GM12878 (cell line): Measurements from ENCODE around the gene CCSER2. TPM values are rescaled to one million over a fixed set of nuclear protein-coding genes. Genes with fewer than 3 reads are reported as not detected.
A peak's percentile ranks its signal among the peaks of the same experiment; 100 is the strongest.

ENCODE experiments used
- ATAC-seq: fragments of 200-7000 bp; cut with Tn5 transposase; 3 replicates; pipeline ENCODE4 v1.9.1; 2020; ENCODE audit warnings: mild to moderate bottlenecking, moderate library complexity
- BruUV-seq: library from RNA; stranded (reverse); fragments of 400-500 nt; replicated peaks from 2 replicates; lab custom pipeline; 2021; lab: Mats Ljungman, UMichigan
- CTCF ChIA-PET: fragments of 300-600 bp; sonication (Branson Sonifier 250); formaldehyde crosslinking; extraction: SDS; loops from one replicate; lab custom pipeline; 2021; ENCODE audit warnings: inconsistent platforms; lab: Yijun Ruan, JAX
- POLR2A ChIA-PET: fragments of 350-600 bp; formaldehyde crosslinking; extraction: SDS; loops from one replicate; lab custom pipeline; 2021; ENCODE audit warnings: inconsistent platforms; lab: Charles Lee
- RAD21 ChIA-PET: fragments of 300-600 bp; sonication (Branson Sonifier 250); formaldehyde crosslinking; loops from one replicate; lab custom pipeline; 2023; ENCODE audit warnings: antibody characterized with exemption; ENCODE audit not compliant: unreplicated experiment; lab: Charles Lee
- SMC1A ChIA-PET: fragments of 300-600 bp; sonication (Branson Sonifier 250); formaldehyde crosslinking; loops from one replicate; lab custom pipeline; 2023; ENCODE audit not compliant: unreplicated experiment, uncharacterized antibody; lab: Charles Lee
- DNase-seq: peaks from one replicate; pipeline ENCODE4 v3.0.0-alpha.2; 2011; ENCODE audit warnings: low read depth, low spot score
- FAIRE-seq: peaks from 3 replicates; lab custom pipeline; 2011; peaks lifted over from hg19 to GRCh38; lab: Jason Lieb, UNC
- H2AFZ ChIP-seq: 2 replicates; pipeline ENCODE4 v1.6.0; 2011; ENCODE audit warnings: low read depth, low read length, control low read depth; ENCODE audit not compliant: control insufficient read depth
- H3K27ac ChIP-seq: 2 replicates; pipeline ENCODE4 v1.5.1; 2011; ENCODE audit warnings: control low read depth; ENCODE audit not compliant: control insufficient read depth, insufficient read depth
- H3K27me3 ChIP-seq, 2 experiments: replicated peaks in 1 of 2; 2 replicates each; pipeline versions ENCODE4 v1.6.0 to v1.6.1; 2011; ENCODE audit warnings: low read length in 1 of 2; ENCODE audit not compliant: control insufficient read depth in 2 of 2, insufficient read depth in 2 of 2
- H3K36me3 ChIP-seq, 2 experiments: 2 replicates each; pipeline ENCODE4 v1.5.1; 2011; ENCODE audit warnings: low read length in 1 of 2; ENCODE audit not compliant: control insufficient read depth in 2 of 2, insufficient read depth in 2 of 2
- H3K4me1 ChIP-seq: 2 replicates; pipeline ENCODE4 v1.6.1; 2011; ENCODE audit warnings: mild to moderate bottlenecking, low read length, moderate library complexity, mixed read lengths; ENCODE audit not compliant: control insufficient read depth, insufficient read depth
- H3K4me2 ChIP-seq: 2 replicates; pipeline ENCODE4 v1.6.0; 2011; ENCODE audit warnings: control low read depth; ENCODE audit not compliant: control insufficient read depth, insufficient read depth
- H3K4me3 ChIP-seq: fragments of 200-600 bp; sonication (generic); 2 replicates; pipeline ENCODE4 v1.5.1; 2016
- H3K79me2 ChIP-seq: 2 replicates; pipeline ENCODE4 v1.6.0; 2011; ENCODE audit warnings: low read length; ENCODE audit not compliant: control insufficient read depth, insufficient read depth
- H3K9ac ChIP-seq: 2 replicates; pipeline ENCODE4 v1.8.0; 2011; ENCODE audit warnings: low read length, control low read depth, mixed read lengths; ENCODE audit not compliant: control insufficient read depth, insufficient read depth
- H3K9me3 ChIP-seq: replicated peaks from 3 replicates; pipeline ENCODE4 v1.5.1; 2011; ENCODE audit warnings: mild to moderate bottlenecking, low read length; ENCODE audit not compliant: control insufficient read depth, insufficient read depth
- H4K20me1 ChIP-seq: 2 replicates; pipeline ENCODE4 v1.6.0; 2011; ENCODE audit not compliant: control insufficient read depth, insufficient read depth
- IKZF1 ChIP-seq: fragments of 450-650 bp; conservative IDR thresholded peaks from 2 replicates; pipeline ENCODE4 v1.6.1; 2017; ENCODE audit warnings: antibody characterized with exemption, mild to moderate bottlenecking
- POLR2AphosphoS2 ChIP-seq: IDR thresholded peaks from 2 replicates; pipeline ENCODE4 v1.6.1; 2011; ENCODE audit warnings: low read depth, mild to moderate bottlenecking, low read length, improper control_type of control experiment, moderate library complexity
- RCOR1 ChIP-seq: conservative IDR thresholded peaks from 2 replicates; pipeline ENCODE4 v1.6.1; 2012; ENCODE audit warnings: low read depth, low read length, improper control_type of control experiment
- WGBS: methylation state at CpG from one replicate; pipeline ENCODE4 v1.1.6; 2016; ENCODE audit warnings: low lambda C conversion rate; ENCODE audit not compliant: insufficient replicate concordance, insufficient coverage; ENCODE audit errors: missing lambda C conversion rate; 5-methylcytosine and 5-hydroxymethylcytosine counted together
- in situ Hi-C: fragments of 300-500 bp; cut with MboI; formaldehyde crosslinking; loops from 9 replicates; pipeline ENCODE4 v1.14.3; 2018; ENCODE audit warnings: mixed read lengths
- intact Hi-C: fragments of 100-400 bp; cut with micrococcal nuclease; formaldehyde crosslinking; loops from one replicate; pipeline ENCODE4 v1.14.2; 2022; ENCODE audit not compliant: unreplicated experiment
- polyA plus RNA-seq, 11 experiments: library from polyadenylated mRNA; depleted of rRNA in 4 of 11; unstranded in 6 of 11; stranded (reverse) in 5 of 11; fragments of >200 nt; fragmentation: Nextera tagmentation in 4 of 11; fragmentation: Illumina TruSeq in 1 of 11; extraction: Ambion mirVana in 4 of 11; extraction: Trizol in 1 of 11; gene quantifications; 1 replicate in 1 of 11; 2 replicates in 10 of 11; pipeline versions ENCODE4 v1.2.1 to v1.2.3, GENCODE V29; 2011 to 2016; ENCODE audit warnings: inconsistent platforms in 2 of 11, missing spikeins in 2 of 11, low read depth in 1 of 11
- total RNA-seq, 4 experiments: library from RNA; depleted of rRNA in 3 of 4; stranded (reverse); fragments of >200 nt in 3 of 4; fragmentation: Illumina TruSeq in 1 of 4; extraction: Trizol in 1 of 4; gene quantifications; 2 replicates each; pipeline versions ENCODE4 v1.2.1 to v1.2.3, GENCODE V29; 2013 to 2021
- TF ChIP-seq, protein P1 (sequence below): fragments of 450-650 bp; formaldehyde crosslinking; IDR thresholded peaks from 2 replicates; pipeline ENCODE4 v1.4.0; 2020; ENCODE audit warnings: mild to moderate bottlenecking, moderate library complexity
- TF ChIP-seq, protein P2 (sequence below): fragments of 450-650 bp; IDR thresholded peaks from 2 replicates; pipeline ENCODE4 v1.6.1; 2017; ENCODE audit warnings: mild to moderate bottlenecking
- TF ChIP-seq, protein P3 (sequence below): IDR thresholded peaks from 2 replicates; pipeline ENCODE4 v1.6.1; 2011; ENCODE audit warnings: borderline replicate concordance, low read depth, mild to moderate bottlenecking, moderate library complexity, mixed read lengths, low read length; ENCODE audit not compliant: insufficient read depth; ENCODE audit errors: extremely low read length

The CCSER2 gene
- total and polyA plus RNA-seq, 10 of the 15 experiments (the other 5 are each of a cell fraction or from before 2014, with no cell fraction given) = 4.7 to 18.8 (median 13.2) TPM

DNA sequence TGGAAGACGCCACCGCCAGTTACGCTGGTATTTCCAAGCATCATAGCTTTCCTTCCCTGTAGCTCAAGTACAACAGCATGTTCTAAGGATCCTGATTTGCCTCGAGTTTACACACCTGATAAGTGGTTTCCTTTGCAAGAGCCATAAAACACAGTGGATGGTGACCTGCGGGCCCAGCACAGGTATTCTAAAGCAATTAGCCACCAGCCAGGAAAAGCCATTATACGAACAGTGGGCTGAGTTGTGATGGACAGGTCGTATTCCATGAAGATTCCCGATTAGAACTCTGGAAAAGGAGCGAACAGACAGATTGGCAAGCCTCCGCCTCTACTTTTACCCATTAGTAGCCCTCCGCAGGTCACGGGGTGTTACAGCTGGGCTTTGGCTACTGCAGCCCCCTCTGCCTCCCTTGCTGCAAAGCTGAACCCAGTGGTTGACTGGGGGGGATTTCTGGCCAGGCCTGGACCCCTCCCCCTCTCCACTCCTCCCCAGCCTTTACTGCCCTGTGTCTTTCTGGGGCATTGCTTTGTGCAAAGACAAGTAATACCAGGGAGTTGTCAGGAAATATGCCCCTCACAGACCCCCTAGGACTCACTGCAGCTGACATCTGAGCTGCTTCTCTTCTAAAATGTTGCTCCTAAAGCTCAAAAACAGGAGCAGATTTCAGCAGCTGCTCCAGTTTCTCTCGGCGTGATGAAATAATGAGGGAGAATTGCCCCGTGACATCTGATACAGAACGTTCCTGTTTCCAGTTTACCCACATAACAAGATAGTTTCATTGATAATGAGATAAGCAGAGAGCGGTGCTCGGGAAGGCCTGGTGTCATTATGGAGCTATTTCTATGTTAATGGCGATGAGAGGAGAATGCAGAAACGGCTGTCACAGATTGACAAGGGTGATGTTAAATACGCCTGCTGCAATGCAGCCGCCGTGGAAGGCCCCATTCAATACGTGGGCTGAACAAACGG is 214.4 kb downstream of the CCSER2 start (continued):
- no peak for TF ChIP-seq IKZF1
- TF ChIP-seq RCOR1 = no peak
- no peak for TF ChIP-seq POLR2AphosphoS2
- TF ChIP-seq, protein P1, sequence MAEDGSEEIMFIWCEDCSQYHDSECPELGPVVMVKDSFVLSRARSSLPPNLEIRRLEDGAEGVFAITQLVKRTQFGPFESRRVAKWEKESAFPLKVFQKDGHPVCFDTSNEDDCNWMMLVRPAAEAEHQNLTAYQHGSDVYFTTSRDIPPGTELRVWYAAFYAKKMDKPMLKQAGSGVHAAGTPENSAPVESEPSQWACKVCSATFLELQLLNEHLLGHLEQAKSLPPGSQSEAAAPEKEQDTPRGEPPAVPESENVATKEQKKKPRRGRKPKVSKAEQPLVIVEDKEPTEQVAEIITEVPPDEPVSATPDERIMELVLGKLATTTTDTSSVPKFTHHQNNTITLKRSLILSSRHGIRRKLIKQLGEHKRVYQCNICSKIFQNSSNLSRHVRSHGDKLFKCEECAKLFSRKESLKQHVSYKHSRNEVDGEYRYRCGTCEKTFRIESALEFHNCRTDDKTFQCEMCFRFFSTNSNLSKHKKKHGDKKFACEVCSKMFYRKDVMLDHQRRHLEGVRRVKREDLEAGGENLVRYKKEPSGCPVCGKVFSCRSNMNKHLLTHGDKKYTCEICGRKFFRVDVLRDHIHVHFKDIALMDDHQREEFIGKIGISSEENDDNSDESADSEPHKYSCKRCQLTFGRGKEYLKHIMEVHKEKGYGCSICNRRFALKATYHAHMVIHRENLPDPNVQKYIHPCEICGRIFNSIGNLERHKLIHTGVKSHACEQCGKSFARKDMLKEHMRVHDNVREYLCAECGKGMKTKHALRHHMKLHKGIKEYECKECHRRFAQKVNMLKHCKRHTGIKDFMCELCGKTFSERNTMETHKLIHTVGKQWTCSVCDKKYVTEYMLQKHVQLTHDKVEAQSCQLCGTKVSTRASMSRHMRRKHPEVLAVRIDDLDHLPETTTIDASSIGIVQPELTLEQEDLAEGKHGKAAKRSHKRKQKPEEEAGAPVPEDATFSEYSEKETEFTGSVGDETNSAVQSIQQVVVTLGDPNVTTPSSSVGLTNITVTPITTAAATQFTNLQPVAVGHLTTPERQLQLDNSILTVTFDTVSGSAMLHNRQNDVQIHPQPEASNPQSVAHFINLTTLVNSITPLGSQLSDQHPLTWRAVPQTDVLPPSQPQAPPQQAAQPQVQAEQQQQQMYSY (CRISPR knock-in tag) = no peak
- TF ChIP-seq, all 136 proteins: peak for 0

DNA sequence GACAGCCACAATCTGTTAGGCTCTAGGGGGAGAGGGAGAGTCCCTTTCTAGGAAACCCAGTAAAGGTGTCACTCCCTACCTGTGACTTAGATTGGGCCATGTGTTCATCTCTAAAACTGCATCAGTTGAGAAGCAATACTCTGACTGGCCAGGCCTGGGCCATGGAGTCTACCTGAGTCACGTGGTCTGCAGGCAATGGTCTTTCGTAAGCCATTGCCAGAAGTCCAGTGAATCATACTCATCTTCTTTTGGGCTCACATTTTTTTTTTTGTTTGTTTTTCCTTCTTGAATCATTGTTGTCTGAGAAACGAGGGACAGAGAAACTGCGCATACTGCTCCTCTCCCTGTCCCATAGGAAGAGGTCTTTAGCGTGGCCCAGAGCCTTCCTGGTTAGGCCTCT is 215.6 kb downstream of the CCSER2 start:
- ChIA-PET RAD21 (no interaction called here), CTCF (interaction anchor here (2.3 to 2.6 kb wide), 2 partner anchors 114 to 171 kb away, joined by 7 to 8 read pairs; no protein-coding TSS in a partner anchor), SMC1A (no interaction called here), POLR2A (no interaction called here)
- Histone ChIP-seq H4K20me1 (no peaks in the 10 kb centered on the region), H3K36me3 (no peaks in the 10 kb centered on the region), H3K27me3 (peaks cover 0 to 3% of the 10 kb centered on the region in 2 experiments; a peak in 2 of 4 replicates), H2AFZ (no peak overlapping the region), H3K27ac (no peak overlapping the region), H3K9ac (no peak overlapping the region), H3K4me2 (no peak overlapping the region), H3K79me2 (no peaks in the 10 kb centered on the region), H3K9me3 (no peaks in the 10 kb centered on the region), H3K4me3 (no peak overlapping the region), H3K4me1 (no peaks in the 10 kb centered on the region)
- DNase-seq (no peak), ATAC-seq (no peak), FAIRE-seq (no peak)
- no peak for TF ChIP-seq POLR2AphosphoS2
- TF ChIP-seq, protein P2, sequence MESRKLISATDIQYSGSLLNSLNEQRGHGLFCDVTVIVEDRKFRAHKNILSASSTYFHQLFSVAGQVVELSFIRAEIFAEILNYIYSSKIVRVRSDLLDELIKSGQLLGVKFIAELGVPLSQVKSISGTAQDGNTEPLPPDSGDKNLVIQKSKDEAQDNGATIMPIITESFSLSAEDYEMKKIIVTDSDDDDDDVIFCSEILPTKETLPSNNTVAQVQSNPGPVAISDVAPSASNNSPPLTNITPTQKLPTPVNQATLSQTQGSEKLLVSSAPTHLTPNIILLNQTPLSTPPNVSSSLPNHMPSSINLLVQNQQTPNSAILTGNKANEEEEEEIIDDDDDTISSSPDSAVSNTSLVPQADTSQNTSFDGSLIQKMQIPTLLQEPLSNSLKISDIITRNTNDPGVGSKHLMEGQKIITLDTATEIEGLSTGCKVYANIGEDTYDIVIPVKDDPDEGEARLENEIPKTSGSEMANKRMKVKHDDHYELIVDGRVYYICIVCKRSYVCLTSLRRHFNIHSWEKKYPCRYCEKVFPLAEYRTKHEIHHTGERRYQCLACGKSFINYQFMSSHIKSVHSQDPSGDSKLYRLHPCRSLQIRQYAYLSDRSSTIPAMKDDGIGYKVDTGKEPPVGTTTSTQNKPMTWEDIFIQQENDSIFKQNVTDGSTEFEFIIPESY = no peak
- TF ChIP-seq, protein P3, sequence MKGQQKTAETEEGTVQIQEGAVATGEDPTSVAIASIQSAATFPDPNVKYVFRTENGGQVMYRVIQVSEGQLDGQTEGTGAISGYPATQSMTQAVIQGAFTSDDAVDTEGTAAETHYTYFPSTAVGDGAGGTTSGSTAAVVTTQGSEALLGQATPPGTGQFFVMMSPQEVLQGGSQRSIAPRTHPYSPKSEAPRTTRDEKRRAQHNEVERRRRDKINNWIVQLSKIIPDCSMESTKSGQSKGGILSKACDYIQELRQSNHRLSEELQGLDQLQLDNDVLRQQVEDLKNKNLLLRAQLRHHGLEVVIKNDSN = peak; percentile 4
- intact Hi-C loops (no loop called here), in situ Hi-C loops (loop anchor here (5.0 kb wide), 3 partner anchors 172 to 277 kb away; no protein-coding TSS in a partner anchor)
- WGBS = 59% methylated on average over 5 of the region's 5 CpGs
- no TSS peak for BruUV-seq
